D721Med (cell line): ENCODE data around the gene OAS1.

Source experiments
- DNase-seq: peaks from one replicate; pipeline ENCODE4 v3.0.0; 2011; ENCODE audit warnings: low spot score; ENCODE audit not compliant: insufficient read length
- FAIRE-seq: peaks from 2 replicates; lab custom pipeline; 2011; peaks lifted over from hg19 to GRCh38; lab: Jason Lieb, UNC
- CTCF ChIP-seq: IDR thresholded peaks from 2 replicates; pipeline ENCODE4 v1.5.1; 2012; ENCODE audit warnings: mild to moderate bottlenecking, control low read depth; ENCODE audit not compliant: insufficient read depth; ENCODE audit errors: missing control alignments

OAS1 gene

GRCh38 chr12:112936927-112937326 lies 30.2 kb downstream of the OAS1 start:
- TF ChIP-seq CTCF = no peak
- DNase-seq = no peak

DNA sequence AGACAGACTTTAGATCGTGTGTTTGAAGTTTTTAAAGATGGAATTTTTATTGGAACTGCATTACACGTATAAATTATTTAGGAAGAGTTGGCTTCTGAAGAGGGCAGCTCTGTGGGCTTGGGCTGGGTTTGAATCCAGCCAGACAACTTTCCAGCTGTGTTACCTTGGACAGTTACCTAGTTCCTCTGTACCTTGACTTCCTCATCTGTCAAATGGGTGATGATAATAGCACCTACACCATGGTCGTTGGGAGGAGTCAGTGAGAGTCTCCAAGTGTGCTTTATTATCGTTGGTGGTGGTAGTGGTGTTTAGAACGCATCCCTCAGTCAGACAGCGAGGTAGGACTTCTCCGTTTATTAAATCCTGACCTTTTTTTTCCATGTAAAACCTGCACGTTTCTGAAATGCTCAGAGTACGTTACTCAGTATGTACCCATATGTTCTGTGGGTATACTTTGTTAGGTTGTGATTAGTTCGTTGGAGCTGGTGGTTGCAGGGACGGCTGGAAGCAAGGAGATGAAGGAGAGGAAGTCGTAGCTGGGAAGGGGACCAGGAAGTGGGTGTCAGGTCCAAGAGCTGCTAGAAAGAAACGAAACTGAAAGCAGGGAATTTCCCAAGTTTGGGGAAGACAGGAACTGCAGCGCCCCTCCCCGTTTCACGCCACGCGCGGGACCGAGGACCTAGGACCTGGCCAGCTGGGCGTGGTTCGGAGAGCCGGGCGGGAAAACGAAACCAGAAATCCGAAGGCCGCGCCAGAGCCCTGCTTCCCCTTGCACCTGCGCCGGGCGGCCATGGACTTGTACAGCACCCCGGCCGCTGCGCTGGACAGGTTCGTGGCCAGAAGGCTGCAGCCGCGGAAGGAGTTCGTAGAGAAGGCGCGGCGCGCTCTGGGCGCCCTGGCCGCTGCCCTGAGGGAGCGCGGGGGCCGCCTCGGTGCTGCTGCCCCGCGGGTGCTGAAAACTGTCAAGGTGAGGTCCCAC lies 31.3 kb downstream of the OAS1 start, which contains the start of gene OAS3:
Gene OAS3, plus strand, starts transcription at position 734 of the 979 bp plus-strand sequence. Its CDS starts 57 bp downstream, at position 791.
- DNase-seq (no peak), FAIRE-seq (no peak)
- TF ChIP-seq CTCF = no peak

More at GRCh38 chr12:112936927-112937326, 30.2 kb downstream of the OAS1 start:
- FAIRE-seq = no peak

- DNase-seq (no peak), FAIRE-seq (no peak)
- TF ChIP-seq CTCF = no peak
These were observed 32.0 kb downstream of the OAS1 start for GRCh38 chr12:112938751-112939150.

GRCh38 chr12:112939761-112940381 lies 33.1 kb downstream of the OAS1 start:
- DNase-seq (no peak), FAIRE-seq (no peak)
- TF ChIP-seq CTCF = no peak

GRCh38 chr12:112941528-112942335 lies 35.0 kb downstream of the OAS1 start:
- TF ChIP-seq CTCF = no peak
- DNase-seq (no peak), FAIRE-seq (no peak)

DNA sequence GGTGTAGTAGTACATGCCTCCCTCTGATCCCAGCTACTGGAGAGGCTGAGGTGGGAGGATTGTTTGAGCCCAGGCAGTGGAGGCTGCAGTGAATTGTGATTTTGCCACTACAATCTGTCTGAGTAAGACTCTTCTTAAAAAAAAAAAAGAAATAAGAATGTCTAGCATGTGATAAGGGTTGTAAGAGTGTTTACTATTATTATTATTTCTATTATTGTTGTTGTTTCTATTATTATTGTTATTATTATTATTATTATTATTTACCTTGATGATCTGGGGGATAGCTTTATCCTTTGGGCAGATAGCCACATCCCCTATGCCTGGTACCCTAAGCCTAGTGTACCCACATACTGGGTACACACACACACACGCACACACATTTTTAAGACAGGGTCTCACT lies 35.8 kb downstream of the OAS1 start:
- no peak for FAIRE-seq
- no peak for TF ChIP-seq CTCF
- no peak for DNase-seq
